GM19193 (cell line): ENCODE results near the gene OTUB1.
A peak's percentile ranks its signal among the peaks of the same experiment; 100 is the strongest.

ENCODE experiments used
- POLR2A ChIP-seq: IDR thresholded peaks from 4 replicates; pipeline ENCODE4 v1.6.1; 2011; ENCODE audit not compliant: insufficient read depth, insufficient read length; ENCODE audit errors: extremely low read depth

Gene OTUB1

GRCh38 chr11:63961608-63962412, 24.4 kb upstream of the OTUB1 start:
- TF ChIP-seq POLR2A, result no peak

- no peak for TF ChIP-seq POLR2A
These were observed 19.8 kb upstream of the OTUB1 start for GRCh38 chr11:63966444-63966843.

- no peak for TF ChIP-seq POLR2A
These were observed 16.8 kb upstream of the OTUB1 start for GRCh38 chr11:63969461-63969860.

- TF ChIP-seq POLR2A, result no peak
These were observed 15.3 kb upstream of the OTUB1 start for GRCh38 chr11:63970902-63971301.

GRCh38 chr11:63974259-63975143, 11.7 kb upstream of the OTUB1 start, which contains the start of gene COX8A:
Gene COX8A (plus strand): TSS chr11:63974620. CDS start chr11:63974681, 61 bp downstream.
- peak; percentile 88 for TF ChIP-seq POLR2A

- TF ChIP-seq POLR2A, result no peak
These were observed 7.5 kb upstream of the OTUB1 start for GRCh38 chr11:63978551-63979239.

- TF ChIP-seq POLR2A, result no peak
These were observed 6.8 kb upstream of the OTUB1 start for GRCh38 chr11:63979426-63979825.

GRCh38 chr11:63985812-63986155, 454 bp upstream of the OTUB1 start:
- TF ChIP-seq POLR2A, result no peak

GRCh38 chr11:63986932-63987513, 785 bp downstream of the OTUB1 start:
- no peak for TF ChIP-seq POLR2A

- TF ChIP-seq POLR2A, result no peak
These were observed 5.3 kb downstream of the OTUB1 start for GRCh38 chr11:63991558-63991957.

GRCh38 chr11:63993100-63993499, 6.9 kb downstream of the OTUB1 start:
- no peak for TF ChIP-seq POLR2A

- TF ChIP-seq POLR2A, result no peak
These were observed 7.8 kb downstream of the OTUB1 start for GRCh38 chr11:63993993-63994392.

GRCh38 chr11:63996512-63996911, 10.3 kb downstream of the OTUB1 start:
- TF ChIP-seq POLR2A, result no peak

- no peak for TF ChIP-seq POLR2A
These were observed 11.0 kb downstream of the OTUB1 start for GRCh38 chr11:63997104-63997700.
